Naive thymus-derived CD4-positive, alpha-beta T cell (primary cell): Measurements from ENCODE around the gene MTCL3.
A peak's percentile ranks its signal among the peaks of the same experiment; 100 is the strongest.

ENCODE experiments used
- ATAC-seq: fragments of 150-1000 bp; cut with Tn5 transposase; 2 replicates; pipeline ENCODE4 v1.10.0; 2021; ENCODE audit warnings: mild to moderate bottlenecking, moderate library complexity
- CTCF ChIA-PET: fragments of 350-600 bp; sonication (Branson Sonifier 250); formaldehyde crosslinking; loops from one replicate; lab custom pipeline; 2021; ENCODE audit warnings: antibody characterized with exemption; lab: Charles Lee
- POLR2A ChIA-PET: fragments of 350-600 bp; sonication (Branson Sonifier 250); formaldehyde crosslinking; loops from one replicate; lab custom pipeline; 2021; ENCODE audit warnings: antibody characterized with exemption, inconsistent platforms; lab: Charles Lee
- DNase-seq, 9 donors: peaks; one replicate each; pipeline versions ENCODE4 v3.0.0 to v3.0.0-alpha.2; 2020 to 2022; ENCODE audit warnings: mixed read lengths in 1 of 9
- H3K27ac ChIP-seq: one replicate; pipeline ENCODE4 v1.7.0; 2013; ENCODE audit warnings: mild to moderate bottlenecking, low read depth, low read length, moderate library complexity
- H3K27me3 ChIP-seq, 2 donors: one replicate each; pipeline ENCODE4 v1.7.0; 2013; ENCODE audit warnings: low read length in 2 of 2, mild to moderate bottlenecking in 2 of 2, moderate library complexity in 2 of 2; ENCODE audit not compliant: control insufficient read depth in 2 of 2, insufficient read depth in 2 of 2
- H3K36me3 ChIP-seq, 3 experiments: 1 replicate in 2 of 3; 2 replicates in 1 of 3; pipeline ENCODE4 v1.7.0; 2013; ENCODE audit warnings: low read length in 3 of 3, mild to moderate bottlenecking in 3 of 3, moderate library complexity in 1 of 3; ENCODE audit not compliant: insufficient read depth in 3 of 3, control insufficient read depth in 2 of 3
- H3K4me1 ChIP-seq, 2 donors: one replicate each; pipeline ENCODE4 v1.7.0; 2013; ENCODE audit warnings: low read length in 2 of 2, mild to moderate bottlenecking in 2 of 2, moderate library complexity in 1 of 2; ENCODE audit not compliant: control insufficient read depth in 2 of 2, insufficient read depth in 2 of 2
- H3K4me3 ChIP-seq: 2 replicates; pipeline ENCODE4 v1.7.0; 2013; ENCODE audit warnings: mild to moderate bottlenecking, low read length
- H3K9me3 ChIP-seq, 3 experiments: 1 replicate in 2 of 3; 2 replicates in 1 of 3; pipeline ENCODE4 v1.7.0; 2013; ENCODE audit warnings: low read length in 3 of 3; ENCODE audit not compliant: control insufficient read depth in 2 of 3
- H3K27ac Mint-ChIP-seq, 9 donors: one replicate each; pipeline ENCODE4 v1.8.0; 2020 to 2022; ENCODE audit warnings: mixed read lengths in 9 of 9, mild to moderate bottlenecking in 8 of 9, moderate library complexity in 5 of 9, inconsistent platforms in 2 of 9
- H3K27me3 Mint-ChIP-seq, 5 donors: one replicate each; pipeline ENCODE4 v1.8.0; 2021 to 2022; ENCODE audit warnings: mixed read lengths in 5 of 5, mild to moderate bottlenecking in 1 of 5
- H3K36me3 Mint-ChIP-seq, 5 donors: one replicate each; pipeline ENCODE4 v1.8.0; 2020 to 2022; ENCODE audit warnings: mixed read lengths in 5 of 5, mild to moderate bottlenecking in 3 of 5, inconsistent platforms in 1 of 5
- H3K4me1 Mint-ChIP-seq, 7 donors: one replicate each; pipeline ENCODE4 v1.8.0; 2020 to 2022; ENCODE audit warnings: mixed read lengths in 7 of 7, mild to moderate bottlenecking in 3 of 7, inconsistent platforms in 1 of 7
- H3K4me3 Mint-ChIP-seq, 10 donors: one replicate each; pipeline ENCODE4 v1.8.0; 2020 to 2022; ENCODE audit warnings: mild to moderate bottlenecking in 10 of 10, mixed read lengths in 10 of 10, moderate library complexity in 6 of 10, inconsistent platforms in 2 of 10
- H3K9me3 Mint-ChIP-seq, 11 donors: one replicate each; pipeline ENCODE4 v1.8.0; 2020 to 2022; ENCODE audit warnings: mixed read lengths in 11 of 11, mild to moderate bottlenecking in 4 of 11, inconsistent platforms in 1 of 11, moderate library complexity in 1 of 11
- intact Hi-C, 2 donors: fragments of 100-400 bp; cut with micrococcal nuclease; formaldehyde crosslinking; loops; one replicate each; pipeline ENCODE4 v1.15.1; 2023

Gene MTCL3

GRCh38 chr6:127554435-127555006, 35.4 kb upstream of the MTCL3 start:
- ChIA-PET CTCF (no interaction called here), POLR2A (no interaction called here)
- H3K27ac Mint-ChIP-seq: no peak overlapping the region
- Histone ChIP-seq H3K27me3 (no peaks in the 10 kb centered on the region), H3K27ac (no peak overlapping the region), H3K4me1 (no peaks in the 10 kb centered on the region), H3K9me3 (no peaks in the 10 kb centered on the region), H3K4me3 (no peak overlapping the region), H3K36me3 (no peaks in the 10 kb centered on the region)
- no peaks in the 10 kb centered on the region for H3K4me1 Mint-ChIP-seq
- peak in 3 of 9 donors; percentile 3 to 10 (median 4) for DNase-seq
- ATAC-seq: no peak
- H3K9me3 Mint-ChIP-seq: no peaks in the 10 kb centered on the region
- peaks cover 17 to 41% (median 34%) of the 10 kb centered on the region in 5 donors for H3K27me3 Mint-ChIP-seq
- intact Hi-C loops: loop anchor here (1.0 to 5.0 kb wide), 4 partner anchors 88 to 1816 kb away; no protein-coding TSS in a partner anchor
- peak overlapping the region in 1 of 10 donors; percentile 37 for H3K4me3 Mint-ChIP-seq
- H3K36me3 Mint-ChIP-seq: no peaks in the 10 kb centered on the region

- ATAC-seq (no peak), DNase-seq (no peak)
- Mint-ChIP-seq H3K4me3 (no peak overlapping the region), H3K27me3 (peaks cover 13 to 35% (median 22%) of the 10 kb centered on the region in 5 donors), H3K4me1 (no peaks in the 10 kb centered on the region), H3K27ac (no peak overlapping the region), H3K36me3 (no peaks in the 10 kb centered on the region), H3K9me3 (no peaks in the 10 kb centered on the region)
- Histone ChIP-seq H3K27ac (no peak overlapping the region), H3K9me3 (no peaks in the 10 kb centered on the region), H3K27me3 (no peaks in the 10 kb centered on the region), H3K4me1 (no peaks in the 10 kb centered on the region), H3K4me3 (no peak overlapping the region), H3K36me3 (no peaks in the 10 kb centered on the region)
- POLR2A ChIA-PET: no interaction called here
- CTCF ChIA-PET: no interaction called here
- intact Hi-C loops: loop anchor here (5.0 kb wide), 1 partner anchor 1182 kb away; no protein-coding TSS in a partner anchor
Measured at GRCh38 chr6:127550403-127550802, 31.3 kb upstream of the MTCL3 start.

GRCh38 chr6:127547904-127548649, 28.9 kb upstream of the MTCL3 start:
- H3K36me3 ChIP-seq: no peaks in the 10 kb centered on the region
- H3K4me3 ChIP-seq: no peak overlapping the region
- H3K27me3 ChIP-seq: no peaks in the 10 kb centered on the region
- intact Hi-C loops: no loop called here
- no peak for DNase-seq
- H3K27me3 Mint-ChIP-seq: peaks cover 13 to 36% (median 25%) of the 10 kb centered on the region in 5 donors
- H3K4me3 Mint-ChIP-seq: no peak overlapping the region
- H3K9me3 Mint-ChIP-seq: no peaks in the 10 kb centered on the region
- no peak overlapping the region for H3K27ac ChIP-seq
- no peaks in the 10 kb centered on the region for H3K4me1 Mint-ChIP-seq
- H3K9me3 ChIP-seq: no peaks in the 10 kb centered on the region
- ChIA-PET POLR2A (no interaction called here), CTCF (no interaction called here)
- no peak overlapping the region for H3K27ac Mint-ChIP-seq
- ATAC-seq: no peak
- H3K36me3 Mint-ChIP-seq: no peaks in the 10 kb centered on the region
- H3K4me1 ChIP-seq: no peaks in the 10 kb centered on the region

GRCh38 chr6:127547215-127547614, 28.1 kb upstream of the MTCL3 start:
- no peaks in the 10 kb centered on the region for H3K9me3 Mint-ChIP-seq
- Histone ChIP-seq H3K27me3 (no peaks in the 10 kb centered on the region), H3K4me3 (no peak overlapping the region), H3K4me1 (no peaks in the 10 kb centered on the region), H3K27ac (no peak overlapping the region), H3K9me3 (no peaks in the 10 kb centered on the region), H3K36me3 (no peaks in the 10 kb centered on the region)
- no peaks in the 10 kb centered on the region for H3K4me1 Mint-ChIP-seq
- POLR2A ChIA-PET: no interaction called here
- ATAC-seq (no peak), DNase-seq (peak in 2 of 9 donors; percentile 4 to 8)
- CTCF ChIA-PET: no interaction called here
- H3K36me3 Mint-ChIP-seq: no peaks in the 10 kb centered on the region
- intact Hi-C loops: no loop called here
- H3K4me3 Mint-ChIP-seq: no peak overlapping the region
- H3K27me3 Mint-ChIP-seq: peaks cover 11 to 36% (median 21%) of the 10 kb centered on the region in 5 donors
- no peak overlapping the region for H3K27ac Mint-ChIP-seq

GRCh38 chr6:127539272-127539671, 20.1 kb upstream of the MTCL3 start:
- intact Hi-C loops: loop anchor here (1.0 to 5.0 kb wide), 6 partner anchors 22 to 1543 kb away; no protein-coding TSS in a partner anchor
- H3K27me3 Mint-ChIP-seq: peaks cover 12 to 30% (median 18%) of the 10 kb centered on the region in 5 donors
- no peaks in the 10 kb centered on the region for H3K9me3 Mint-ChIP-seq
- no peaks in the 10 kb centered on the region for H3K36me3 ChIP-seq
- no peak overlapping the region for H3K4me3 Mint-ChIP-seq
- ATAC-seq (peak; percentile 65), DNase-seq (peak in 3 of 9 donors; percentile 18 to 30 (median 22))
- H3K27ac ChIP-seq: no peak overlapping the region
- H3K36me3 Mint-ChIP-seq: no peaks in the 10 kb centered on the region
- H3K27me3 ChIP-seq: no peaks in the 10 kb centered on the region
- no peaks in the 10 kb centered on the region for H3K9me3 ChIP-seq
- H3K4me1 ChIP-seq: no peaks in the 10 kb centered on the region
- H3K4me1 Mint-ChIP-seq: peaks cover 0 to 3% (median 0%) of the 10 kb centered on the region in 7 donors
- no peak overlapping the region for H3K27ac Mint-ChIP-seq
- ChIA-PET POLR2A (no interaction called here), CTCF (interaction anchor here (0.7 to 3.9 kb wide), 5 partner anchors 22 to 845 kb away, joined by 3 to 52 read pairs (median 4); no protein-coding TSS in a partner anchor)
- H3K4me3 ChIP-seq: no peak overlapping the region

GRCh38 chr6:127538750-127539264, 19.7 kb upstream of the MTCL3 start:
- Histone ChIP-seq H3K36me3 (no peaks in the 10 kb centered on the region), H3K4me1 (no peaks in the 10 kb centered on the region), H3K27ac (no peak overlapping the region), H3K27me3 (no peaks in the 10 kb centered on the region), H3K9me3 (no peaks in the 10 kb centered on the region), H3K4me3 (no peak overlapping the region)
- DNase-seq (no peak), ATAC-seq (no peak)
- intact Hi-C loops: loop anchor here (1.0 to 5.0 kb wide), 6 partner anchors 22 to 1543 kb away; no protein-coding TSS in a partner anchor
- H3K36me3 Mint-ChIP-seq: no peaks in the 10 kb centered on the region
- H3K27me3 Mint-ChIP-seq: peaks cover 12 to 34% (median 22%) of the 10 kb centered on the region in 5 donors
- H3K4me3 Mint-ChIP-seq: no peak overlapping the region
- H3K4me1 Mint-ChIP-seq: peaks cover 0 to 3% (median 0%) of the 10 kb centered on the region in 7 donors
- H3K9me3 Mint-ChIP-seq: no peaks in the 10 kb centered on the region
- ChIA-PET CTCF (interaction anchor here (0.7 to 3.9 kb wide), 5 partner anchors 22 to 845 kb away, joined by 3 to 52 read pairs (median 4); no protein-coding TSS in a partner anchor), POLR2A (no interaction called here)
- no peak overlapping the region for H3K27ac Mint-ChIP-seq
